C4-2B (cell line): ENCODE measurements around the gene ACAN.

Experiments used
- CTCF ChIP-seq: fragments of 450-650 bp; conservative IDR thresholded peaks from 2 replicates; pipeline ENCODE4 v1.5.1; 2017; ENCODE audit warnings: mild to moderate bottlenecking
- ZFX ChIP-seq: fragments of 450-650 bp; IDR thresholded peaks from 2 replicates; pipeline ENCODE4 v1.6.1; 2017

DNA sequence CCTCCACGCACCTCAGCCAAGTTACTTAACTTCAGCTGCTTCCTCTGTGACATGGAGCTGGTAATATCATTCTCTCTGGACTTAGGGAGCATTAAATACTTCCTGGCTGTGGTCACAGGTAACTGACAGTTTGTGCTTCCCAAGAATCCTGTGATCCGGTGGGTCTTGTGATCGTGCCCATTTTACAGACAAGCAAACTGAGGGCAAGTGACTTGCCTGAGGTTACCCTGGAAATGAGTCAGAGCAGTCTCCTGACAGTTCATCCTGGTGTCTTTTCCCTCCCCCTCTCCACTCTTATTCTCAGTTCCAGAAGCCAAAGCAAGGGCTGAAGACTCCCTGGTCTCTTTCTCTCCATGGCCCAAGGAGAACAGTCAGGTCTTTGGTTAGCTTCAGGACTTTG is 35.9 kb downstream of the ACAN start:
- no peak for TF ChIP-seq CTCF
- TF ChIP-seq ZFX, result no peak
